ENCODE results near the gene CTBP1.

- TF ChIP-seq ZNF639 (CRISPR knock-in tag; conservative IDR thresholded peaks at IDR 0.05 in 1 of 2, IDR thresholded peaks at IDR 0.05 in 1 of 2) (no peak), POLR2A (conservative IDR thresholded peaks at IDR 0.05) (no peak), GTF3C2 (IDR thresholded peaks at IDR 0.05; ENCODE audit: borderline replicate concordance, extremely low read depth, insufficient read length) (no peak), CTCF (IDR thresholded peaks at IDR 0.05 in 2 of 3, conservative IDR thresholded peaks at IDR 0.05 in 1 of 3; ENCODE audit: insufficient read depth in 2 of 3, low read depth in 1 of 3, low read length in 3 of 3) (no peak), PKNOX1 (IDR thresholded peaks at IDR 0.05) (no peak), SMARCE1 (IDR thresholded peaks at IDR 0.05) (no peak), NFATC3 (IDR thresholded peaks at IDR 0.05) (no peak), ESRRA (IDR thresholded peaks at IDR 0.05; ENCODE audit: borderline replicate concordance, low read depth) (no peak), CHD2 (IDR thresholded peaks at IDR 0.05; ENCODE audit: low read depth, low read length) (no peak), ZNF512 (tag; IDR thresholded peaks at IDR 0.05) (no peak), TBP (optimal IDR thresholded peaks at IDR 0.05; ENCODE audit: low read depth, low read length) (no peak), MECOM (CRISPR knock-in tag; IDR thresholded peaks at IDR 0.05) (no peak), HDAC2 (IDR thresholded peaks at IDR 0.05) (no peak), CHD4 (IDR thresholded peaks at IDR 0.05; ENCODE audit: insufficient read depth, insufficient replicate concordance, low read depth, low read length, poor library complexity, severe bottlenecking) (no peak)
Measured at GRCh38 chr4:1291091-1291490, 42.2 kb upstream of the CTBP1 start.

Measured in K562 (cell line).